Osteoblast (primary cell): ENCODE data around the gene TACR2. TPM values are rescaled to one million over a fixed set of nuclear protein-coding genes. Genes with fewer than 3 reads are reported as not detected.

Source experiments
- DNase-seq: peaks from one replicate; pipeline ENCODE4 v3.0.0; 2011; ENCODE audit warnings: low spot score, mixed read lengths; ENCODE audit not compliant: insufficient read length; ENCODE audit errors: missing footprints
- H2AFZ ChIP-seq: 2 replicates; pipeline ENCODE4 v1.6.0; 2011; ENCODE audit warnings: mild to moderate bottlenecking, low read length
- H3K27ac ChIP-seq: 2 replicates; pipeline ENCODE4 v1.5.1; 2011; ENCODE audit warnings: mild to moderate bottlenecking, low read depth, low read length, moderate library complexity
- H3K27me3 ChIP-seq: 2 replicates; pipeline ENCODE4 v1.6.0; 2012; ENCODE audit warnings: mild to moderate bottlenecking, control low read depth, inconsistent platforms, low read length, moderate library complexity; ENCODE audit not compliant: insufficient read depth
- H3K36me3 ChIP-seq: 2 replicates; pipeline ENCODE4 v1.5.1; 2011; ENCODE audit warnings: mild to moderate bottlenecking, low read length, control low read depth, moderate library complexity; ENCODE audit not compliant: insufficient read depth
- H3K4me1 ChIP-seq: 2 replicates; pipeline ENCODE4 v1.5.1; 2011; ENCODE audit warnings: mild to moderate bottlenecking, low read length, control low read depth, moderate library complexity; ENCODE audit not compliant: insufficient read depth
- H3K4me2 ChIP-seq: 2 replicates; pipeline ENCODE4 v1.6.0; 2011; ENCODE audit warnings: mild to moderate bottlenecking, low read length; ENCODE audit not compliant: insufficient read depth
- H3K4me3 ChIP-seq: fragments of 200-600 bp; sonication (generic); 3 replicates; pipeline ENCODE4 v1.5.1; 2012; ENCODE audit warnings: mild to moderate bottlenecking, low read length, inconsistent platforms; ENCODE audit not compliant: insufficient read depth
- H3K79me2 ChIP-seq: 2 replicates; pipeline ENCODE4 v1.6.0; 2012; ENCODE audit warnings: mild to moderate bottlenecking, low read length, control low read depth, inconsistent platforms; ENCODE audit not compliant: insufficient read depth
- H3K9me3 ChIP-seq: 2 replicates; pipeline ENCODE4 v1.5.1; 2011; ENCODE audit warnings: low read depth, low read length, control low read depth
- H4K20me1 ChIP-seq: 2 replicates; pipeline ENCODE4 v1.6.0; 2012; ENCODE audit warnings: mild to moderate bottlenecking, low read length, control low read depth; ENCODE audit not compliant: insufficient read depth
- total RNA-seq: library from RNA; depleted of rRNA; stranded (reverse); fragments of >200 nt; gene quantifications from 2 replicates; pipeline ENCODE4 v1.2.3, GENCODE V29; 2012
- TF ChIP-seq, protein P1 (sequence below): IDR thresholded peaks from 2 replicates; pipeline ENCODE4 v1.5.1; 2011; ENCODE audit warnings: mild to moderate bottlenecking, low read depth, low read length, moderate library complexity; ENCODE audit errors: extremely low read depth

TACR2 gene
- total RNA-seq, 1 donor, result 0.36 TPM

DNA sequence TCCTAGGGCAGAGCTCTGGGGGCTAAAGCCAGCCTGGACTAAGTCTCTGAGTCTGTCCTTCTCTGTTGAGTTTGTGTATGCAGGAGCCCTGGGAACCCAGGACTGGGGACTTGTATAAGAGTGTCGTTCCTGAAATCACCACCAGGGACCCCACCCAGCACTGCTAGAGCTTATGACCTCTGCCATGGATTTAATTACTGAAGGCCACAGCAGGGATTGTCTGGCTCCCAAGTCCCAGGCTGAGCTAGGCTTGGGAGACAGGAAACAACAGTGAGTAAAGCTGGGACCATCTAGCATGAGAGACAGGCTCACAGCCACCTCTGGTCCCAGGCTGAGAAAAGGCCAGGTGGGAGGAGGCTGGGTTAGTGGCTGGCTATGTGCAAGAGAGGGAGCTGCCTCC is 33.1 kb upstream of the TACR2 start:
- no peak overlapping the region for H3K27ac ChIP-seq
- no peaks in the 10 kb centered on the region for H3K9me3 ChIP-seq
- peaks cover 10% of the 10 kb centered on the region for H3K27me3 ChIP-seq
- H3K4me3 ChIP-seq, result no peak overlapping the region
- H3K36me3 ChIP-seq, result no peaks in the 10 kb centered on the region
- no peaks in the 10 kb centered on the region for H3K79me2 ChIP-seq
- H3K4me2 ChIP-seq, result no peak overlapping the region
- no peaks in the 10 kb centered on the region for H4K20me1 ChIP-seq
- no peak overlapping the region for H2AFZ ChIP-seq
- TF ChIP-seq, protein P1, sequence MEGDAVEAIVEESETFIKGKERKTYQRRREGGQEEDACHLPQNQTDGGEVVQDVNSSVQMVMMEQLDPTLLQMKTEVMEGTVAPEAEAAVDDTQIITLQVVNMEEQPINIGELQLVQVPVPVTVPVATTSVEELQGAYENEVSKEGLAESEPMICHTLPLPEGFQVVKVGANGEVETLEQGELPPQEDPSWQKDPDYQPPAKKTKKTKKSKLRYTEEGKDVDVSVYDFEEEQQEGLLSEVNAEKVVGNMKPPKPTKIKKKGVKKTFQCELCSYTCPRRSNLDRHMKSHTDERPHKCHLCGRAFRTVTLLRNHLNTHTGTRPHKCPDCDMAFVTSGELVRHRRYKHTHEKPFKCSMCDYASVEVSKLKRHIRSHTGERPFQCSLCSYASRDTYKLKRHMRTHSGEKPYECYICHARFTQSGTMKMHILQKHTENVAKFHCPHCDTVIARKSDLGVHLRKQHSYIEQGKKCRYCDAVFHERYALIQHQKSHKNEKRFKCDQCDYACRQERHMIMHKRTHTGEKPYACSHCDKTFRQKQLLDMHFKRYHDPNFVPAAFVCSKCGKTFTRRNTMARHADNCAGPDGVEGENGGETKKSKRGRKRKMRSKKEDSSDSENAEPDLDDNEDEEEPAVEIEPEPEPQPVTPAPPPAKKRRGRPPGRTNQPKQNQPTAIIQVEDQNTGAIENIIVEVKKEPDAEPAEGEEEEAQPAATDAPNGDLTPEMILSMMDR, result peak; percentile 56
- H3K4me1 ChIP-seq, result peaks cover 34% of the 10 kb centered on the region
- DNase-seq, result no peak

DNA sequence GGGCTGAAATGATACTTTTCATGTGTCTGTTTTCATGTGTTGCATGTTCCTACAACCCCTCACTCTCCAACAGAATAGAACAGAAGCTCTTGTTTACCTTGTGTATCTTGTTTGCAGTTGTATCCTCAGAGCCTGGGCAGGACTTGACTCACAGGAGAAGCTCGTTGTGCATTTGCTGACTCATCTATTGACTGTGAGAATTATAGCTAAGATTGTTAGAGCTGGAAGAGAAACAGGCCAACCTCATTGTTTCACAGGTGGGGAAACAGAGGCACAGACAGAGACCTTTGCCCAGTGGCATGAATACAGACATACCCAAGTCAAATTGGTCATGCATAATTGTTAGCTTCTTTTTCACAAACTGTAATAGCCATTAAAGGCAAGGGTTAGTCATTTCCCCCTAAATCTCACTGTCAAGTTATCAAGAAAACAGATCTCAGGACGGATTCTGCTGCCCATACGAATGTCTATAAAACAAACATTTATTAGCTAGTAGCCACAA is 30.0 kb upstream of the TACR2 start:
- no peak overlapping the region for H2AFZ ChIP-seq
- no peaks in the 10 kb centered on the region for H3K9me3 ChIP-seq
- TF ChIP-seq, protein P1, result no peak
- peaks cover 32% of the 10 kb centered on the region for H3K4me1 ChIP-seq
- H3K27ac ChIP-seq, result peak overlapping the region; percentile 58
- no peak overlapping the region for H3K4me3 ChIP-seq
- peak overlapping the region; percentile 27 for H3K4me2 ChIP-seq
- no peak for DNase-seq
- no peaks in the 10 kb centered on the region for H3K79me2 ChIP-seq
- H3K27me3 ChIP-seq, result peaks cover 2% of the 10 kb centered on the region
- H4K20me1 ChIP-seq, result no peaks in the 10 kb centered on the region
- H3K36me3 ChIP-seq, result no peaks in the 10 kb centered on the region

DNA sequence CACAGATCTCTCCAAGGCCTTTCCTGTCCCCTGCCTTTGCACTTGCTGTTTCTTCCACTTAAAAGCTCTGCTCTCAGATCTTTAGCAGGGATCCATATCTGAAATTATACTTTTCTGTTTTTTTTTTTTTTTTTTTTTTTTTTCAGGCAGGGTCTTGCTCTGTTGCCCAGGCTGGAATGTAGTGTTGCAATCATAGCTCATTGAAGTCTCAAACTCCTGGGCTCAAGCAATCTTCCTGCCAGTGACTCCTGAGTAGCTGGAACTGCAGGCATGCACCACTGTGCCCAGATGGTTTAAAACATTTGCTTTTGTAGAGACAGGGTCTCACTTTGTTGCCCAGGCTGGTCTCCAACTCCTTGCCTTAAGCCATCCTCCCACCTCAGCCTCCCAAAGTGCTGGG is 29.5 kb upstream of the TACR2 start:
- Histone ChIP-seq H3K9me3 (no peaks in the 10 kb centered on the region), H3K36me3 (no peaks in the 10 kb centered on the region), H3K27me3 (no peaks in the 10 kb centered on the region), H3K4me2 (peak overlapping the region; percentile 27), H3K4me3 (no peak overlapping the region), H3K4me1 (peaks cover 28% of the 10 kb centered on the region), H3K27ac (peak overlapping the region; percentile 58), H2AFZ (no peak overlapping the region), H3K79me2 (no peaks in the 10 kb centered on the region), H4K20me1 (no peaks in the 10 kb centered on the region)
- TF ChIP-seq, protein P1, result no peak
- DNase-seq, result no peak

DNA sequence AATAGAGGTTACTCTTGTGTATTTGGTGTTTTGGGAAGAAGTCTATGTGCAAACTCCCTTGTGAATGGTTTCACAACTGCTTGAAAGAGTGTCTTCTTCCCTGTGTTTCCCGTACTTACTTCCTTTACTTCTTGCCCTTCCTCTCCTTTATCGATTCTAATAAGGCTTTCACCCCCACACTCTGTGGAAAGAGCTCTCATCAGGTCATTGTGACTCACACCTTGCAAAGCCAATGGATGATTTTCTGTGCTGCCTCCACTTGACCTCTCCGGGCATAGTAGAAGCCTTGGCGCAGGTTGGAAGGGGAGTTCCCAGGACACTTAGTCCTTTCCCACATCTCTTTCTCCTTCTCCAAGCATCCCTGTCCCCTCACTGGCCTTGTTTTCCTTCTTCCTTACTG is 28.3 kb upstream of the TACR2 start:
- H3K9me3 ChIP-seq, result no peaks in the 10 kb centered on the region
- no peaks in the 10 kb centered on the region for H3K36me3 ChIP-seq
- no peak for DNase-seq

More for the DNA sequence above, 28.3 kb upstream of the TACR2 start:
- no peak overlapping the region for H3K4me3 ChIP-seq
- peaks cover 33% of the 10 kb centered on the region for H3K4me1 ChIP-seq
- TF ChIP-seq, protein P1, result no peak
- no peaks in the 10 kb centered on the region for H3K27me3 ChIP-seq
- no peak overlapping the region for H3K27ac ChIP-seq
- no peak overlapping the region for H2AFZ ChIP-seq
- no peaks in the 10 kb centered on the region for H3K79me2 ChIP-seq
- H3K4me2 ChIP-seq, result no peak overlapping the region
- H4K20me1 ChIP-seq, result no peaks in the 10 kb centered on the region
